GM21515 (cell line): Measurements from ENCODE around the gene CHCHD10.
A peak's percentile ranks its signal among the peaks of the same experiment; 100 is the strongest.

Source experiments
- ATAC-seq: cut with Tn5 transposase; IDR thresholded peaks from one replicate; pipeline ENCODE4 v1.9.1; 2021; ENCODE audit not compliant: unreplicated experiment

The CHCHD10 gene

GRCh38 chr22:23787910-23788309 is 20.1 kb upstream of the CHCHD10 start:
- ATAC-seq = no peak

GRCh38 chr22:23787600-23787896 is 19.8 kb upstream of the CHCHD10 start:
- no peak for ATAC-seq

GRCh38 chr22:23786752-23787599 is 19.2 kb upstream of the CHCHD10 start, which contains the start of gene SMARCB1:
Gene SMARCB1, plus strand, starts transcription at chr22:23786966. Its CDS starts 204 bp downstream, at chr22:23787170.
- peak; percentile 53 for ATAC-seq

- no peak for ATAC-seq
These were observed 18.5 kb upstream of the CHCHD10 start for GRCh38 chr22:23786261-23786710.

GRCh38 chr22:23784215-23784732 is 16.5 kb upstream of the CHCHD10 start:
- ATAC-seq = no peak

- ATAC-seq = no peak
These were observed 15.7 kb upstream of the CHCHD10 start for GRCh38 chr22:23783265-23784150.

DNA sequence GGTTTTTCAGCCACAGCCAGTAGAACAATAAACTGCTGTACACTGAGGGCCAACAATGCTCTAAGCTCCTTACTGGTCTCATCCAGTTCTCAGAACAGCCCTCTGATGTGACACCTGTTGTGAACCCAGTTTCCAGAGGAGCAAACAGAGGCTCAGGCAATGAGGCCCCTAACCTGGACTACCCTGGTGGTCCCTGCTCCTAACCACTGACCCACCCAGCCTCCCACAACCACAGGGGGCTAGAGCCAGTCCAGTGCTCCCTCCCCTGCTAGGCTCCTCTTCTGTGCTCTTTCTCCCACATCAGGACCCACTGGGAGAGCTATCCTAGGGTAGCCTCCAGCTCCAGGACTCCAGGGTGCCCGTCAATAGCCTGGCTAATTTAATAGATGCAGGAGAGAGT is 14.9 kb upstream of the CHCHD10 start:
- no peak for ATAC-seq

GRCh38 chr22:23782252-23782651 is 14.5 kb upstream of the CHCHD10 start:
- ATAC-seq = no peak

- ATAC-seq = no peak
These were observed 13.9 kb upstream of the CHCHD10 start for GRCh38 chr22:23781511-23782183.

- ATAC-seq = no peak
These were observed 13.3 kb upstream of the CHCHD10 start for GRCh38 chr22:23781065-23781464.

GRCh38 chr22:23780146-23780748 is 12.5 kb upstream of the CHCHD10 start:
- no peak for ATAC-seq

DNA sequence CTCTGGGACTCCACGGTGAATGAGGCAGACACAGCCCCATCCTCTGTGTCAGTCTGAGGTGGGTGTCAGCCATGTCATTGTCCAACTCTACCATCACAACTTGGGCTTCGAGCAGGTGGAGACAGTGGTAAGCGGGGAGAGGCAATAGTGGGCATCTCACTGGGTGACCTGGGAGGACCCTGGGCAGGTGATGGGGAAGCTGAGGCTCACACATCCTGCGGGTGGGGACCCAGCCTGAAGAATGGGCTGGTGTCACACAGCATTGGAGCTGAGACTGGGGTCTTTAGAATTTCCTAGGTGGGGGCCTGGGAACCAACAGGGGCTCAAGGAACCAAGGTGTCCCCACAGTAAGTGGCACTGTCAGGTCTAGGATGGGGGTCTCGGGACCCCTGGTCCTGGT is 12.0 kb upstream of the CHCHD10 start:
- no peak for ATAC-seq

GRCh38 chr22:23779083-23779482 is 11.3 kb upstream of the CHCHD10 start:
- no peak for ATAC-seq

- no peak for ATAC-seq
These were observed 10.8 kb upstream of the CHCHD10 start for GRCh38 chr22:23778577-23778900.

- no peak for ATAC-seq
These were observed 10.2 kb upstream of the CHCHD10 start for GRCh38 chr22:23777776-23778576.

DNA sequence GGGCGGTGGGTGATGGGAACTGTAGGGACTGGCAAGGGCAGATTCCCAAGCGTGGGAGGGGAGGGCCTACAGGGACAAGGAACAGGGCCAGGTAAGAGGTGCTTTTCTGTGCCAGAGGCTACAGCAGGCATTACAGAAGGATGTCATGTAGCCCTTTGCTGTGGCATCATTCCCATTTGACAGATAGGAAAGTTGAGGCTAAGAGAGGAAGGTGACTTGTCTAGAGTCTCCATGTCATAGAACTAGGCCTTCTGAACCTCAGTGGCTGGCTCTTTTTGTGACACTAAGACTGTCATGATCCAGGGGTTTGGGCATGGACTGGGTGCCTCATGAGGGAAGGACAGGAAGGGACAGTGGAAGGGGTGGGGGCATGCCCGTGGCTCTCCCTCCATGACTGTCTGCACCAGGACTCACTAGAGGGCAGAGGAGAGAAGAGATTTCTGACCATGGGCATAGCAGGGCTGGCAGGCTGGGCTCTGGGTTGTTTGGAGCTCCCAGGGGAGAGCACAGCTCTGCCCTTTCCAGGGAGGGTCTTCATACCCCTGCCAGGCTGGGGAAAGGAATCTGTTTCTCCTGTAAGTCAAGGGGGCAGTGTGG is 8.1 kb upstream of the CHCHD10 start:
- no peak for ATAC-seq

DNA sequence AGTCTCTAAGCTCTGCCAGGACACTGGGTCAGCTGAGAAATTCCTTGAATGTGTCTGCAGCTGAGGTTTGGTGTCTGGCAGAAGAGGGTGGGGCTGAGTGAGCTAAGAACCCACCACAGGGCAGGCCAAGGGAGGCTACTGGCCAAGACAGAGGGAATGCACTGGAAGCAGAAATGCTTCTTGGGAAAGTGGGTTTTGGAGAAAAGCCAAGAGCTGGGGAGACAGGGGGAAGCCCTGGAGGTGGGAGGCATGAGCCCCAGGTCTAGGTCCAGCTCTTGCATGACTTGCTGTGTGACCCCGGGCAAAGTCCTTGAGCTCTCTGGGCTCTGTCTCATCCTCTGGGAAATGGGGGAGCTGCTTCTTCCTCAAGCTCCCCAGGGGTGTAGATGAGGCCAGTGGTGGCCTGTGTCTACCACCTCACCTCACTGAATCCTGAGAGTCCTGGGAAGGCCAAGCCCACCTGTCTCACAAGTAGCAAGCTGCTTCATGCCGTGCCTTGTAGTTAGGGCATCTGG is 7.2 kb upstream of the CHCHD10 start:
- no peak for ATAC-seq

DNA sequence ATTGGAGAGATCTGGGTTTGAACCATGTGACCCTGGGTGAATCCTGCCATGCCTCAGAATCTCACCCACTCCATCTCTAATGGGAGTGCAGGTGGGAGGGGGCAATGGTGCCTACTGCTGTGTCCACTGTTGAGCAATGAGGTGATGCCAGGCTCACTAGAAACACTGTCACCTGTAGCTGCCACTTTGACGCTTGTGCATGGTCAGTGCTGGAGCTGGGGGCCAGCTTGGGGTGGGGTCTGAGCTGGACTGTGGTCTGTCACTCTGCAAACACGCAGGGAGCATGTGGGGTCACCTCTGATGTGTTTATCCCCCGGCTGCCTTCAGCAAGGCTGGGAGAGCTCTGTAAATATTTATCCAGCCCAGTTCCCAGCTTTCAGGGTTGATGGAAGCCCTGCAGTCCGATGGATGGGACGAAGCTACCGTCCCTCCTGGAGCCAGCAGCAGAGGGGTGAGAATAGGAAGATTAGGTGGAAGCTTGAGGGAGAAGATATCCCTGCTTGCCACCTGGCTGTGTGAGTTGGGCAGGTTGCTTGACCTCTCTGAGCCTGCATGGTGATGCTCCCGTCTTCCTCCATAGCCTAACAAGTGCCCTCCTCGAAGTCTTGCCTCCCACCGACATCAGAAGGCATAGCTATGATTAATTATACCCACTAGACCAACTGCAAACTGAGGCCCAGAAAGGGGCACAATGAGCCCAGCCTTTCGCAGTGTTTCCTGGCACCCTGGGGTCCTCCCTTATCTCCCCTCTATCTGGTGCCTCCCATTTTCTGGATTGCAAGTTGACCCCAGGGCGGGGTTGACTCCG is 6.5 kb upstream of the CHCHD10 start:
- no peak for ATAC-seq
